WTC11 (cell line): Measurements from ENCODE around the gene TRIP10. TPM values are rescaled to one million over a fixed set of nuclear protein-coding genes. Genes with fewer than 3 reads are reported as not detected.

ENCODE experiments used
- ATAC-seq: fragments of 200-7000 bp; cut with Tn5 transposase; 2 replicates; pipeline ENCODE4 v1.10.0; 2021; ENCODE audit warnings: mild to moderate bottlenecking, moderate library complexity
- CTCF ChIA-PET: fragments of 300-600 bp; sonication (Branson Sonifier 250); formaldehyde crosslinking; loops from one replicate; lab custom pipeline; 2021; ENCODE audit warnings: antibody characterized with exemption; lab: Charles Lee
- POLR2A ChIA-PET: fragments of 350-600 bp; sonication (Branson Sonifier 250); formaldehyde crosslinking; loops from one replicate; lab custom pipeline; 2021; ENCODE audit warnings: antibody characterized with exemption; lab: Charles Lee
- DNase-seq: peaks from one replicate; pipeline ENCODE4 v3.0.0; 2021; ENCODE audit warnings: low spot score
- H3K27ac Mint-ChIP-seq: 2 replicates; pipeline ENCODE4 v1.8.0; 2021; ENCODE audit warnings: mixed read lengths
- H3K27me3 Mint-ChIP-seq: 2 replicates; pipeline ENCODE4 v1.8.0; 2021; ENCODE audit warnings: low read depth, mild to moderate bottlenecking, moderate library complexity, mixed read lengths
- H3K36me3 Mint-ChIP-seq: 2 replicates; pipeline ENCODE4 v1.8.0; 2021; ENCODE audit warnings: mixed read lengths
- H3K4me1 Mint-ChIP-seq: 2 replicates; pipeline ENCODE4 v1.8.0; 2022; ENCODE audit warnings: mixed read lengths
- H3K4me3 Mint-ChIP-seq: 2 replicates; pipeline ENCODE4 v1.8.0; 2021; ENCODE audit warnings: mild to moderate bottlenecking, moderate library complexity, mixed read lengths
- H3K9me3 Mint-ChIP-seq: 2 replicates; pipeline ENCODE4 v1.8.0; 2021; ENCODE audit warnings: mixed read lengths
- ATF1 ChIP-seq: sonication (generic); formaldehyde crosslinking; IDR thresholded peaks from 2 replicates; pipeline ENCODE4 v1.8.1; 2023; ENCODE audit warnings: mild to moderate bottlenecking, moderate library complexity, missing genetic modification reagents
- CREB1 ChIP-seq: sonication (generic); formaldehyde crosslinking; IDR thresholded peaks from 2 replicates; pipeline ENCODE4 v1.8.0; 2023; ENCODE audit warnings: mild to moderate bottlenecking, missing genetic modification reagents
- EMX1 ChIP-seq: fragments of 250-450 bp; sonication (Bioruptor Pico); IDR thresholded peaks from 2 replicates; pipeline ENCODE4 v1.8.0; 2021; ENCODE audit warnings: mild to moderate bottlenecking
- FOXP1 ChIP-seq: sonication (generic); formaldehyde crosslinking; IDR thresholded peaks from 2 replicates; pipeline ENCODE4 v1.8.0; 2022; ENCODE audit warnings: missing genetic modification reagents, mild to moderate bottlenecking, moderate library complexity, borderline replicate concordance
- GTF2I ChIP-seq: fragments of 250-450 bp; sonication (Bioruptor Pico); conservative IDR thresholded peaks from 2 replicates; pipeline ENCODE4 v1.4.0; 2021; ENCODE audit warnings: mild to moderate bottlenecking
- JAZF1 ChIP-seq: fragments of 250-450 bp; sonication (Bioruptor Pico); IDR thresholded peaks from 2 replicates; pipeline ENCODE4 v1.9.0; 2021; ENCODE audit warnings: moderate library complexity, mild to moderate bottlenecking, inconsistent platforms
- MXD4 ChIP-seq: fragments of 250-450 bp; sonication (Bioruptor Pico); IDR thresholded peaks from 2 replicates; pipeline ENCODE4 v1.8.0; 2021; ENCODE audit warnings: mild to moderate bottlenecking, moderate library complexity, borderline replicate concordance
- NR1H2 ChIP-seq: sonication (generic); formaldehyde crosslinking; IDR thresholded peaks from 2 replicates; pipeline ENCODE4 v1.9.0; 2021; ENCODE audit warnings: mild to moderate bottlenecking, moderate library complexity, missing genetic modification reagents
- NR2C2 ChIP-seq: sonication (generic); formaldehyde crosslinking; IDR thresholded peaks from 2 replicates; pipeline ENCODE4 v1.8.0; 2022; ENCODE audit warnings: mild to moderate bottlenecking, missing genetic modification reagents
- NR3C1 ChIP-seq: sonication (generic); formaldehyde crosslinking; conservative IDR thresholded peaks from 2 replicates; pipeline ENCODE4 v1.8.1; 2023; ENCODE audit warnings: low read depth, mild to moderate bottlenecking, missing genetic modification reagents
- RORB ChIP-seq: fragments of 250-450 bp; sonication (Bioruptor Pico); IDR thresholded peaks from 2 replicates; pipeline ENCODE4 v1.9.0; 2021; ENCODE audit warnings: mild to moderate bottlenecking
- ZNF219 ChIP-seq: sonication (generic); formaldehyde crosslinking; IDR thresholded peaks from 2 replicates; pipeline ENCODE4 v1.8.0; 2023; ENCODE audit warnings: missing genetic modification reagents, mild to moderate bottlenecking, borderline replicate concordance
- ZNF263 ChIP-seq: sonication (generic); formaldehyde crosslinking; IDR thresholded peaks from 2 replicates; pipeline ENCODE4 v1.8.1; 2022; ENCODE audit warnings: low read depth, mild to moderate bottlenecking, moderate library complexity, missing genetic modification reagents
- ZNF396 ChIP-seq: fragments of 250-450 bp; sonication (Bioruptor Pico); IDR thresholded peaks from 2 replicates; pipeline ENCODE4 v1.8.0; 2021; ENCODE audit warnings: mild to moderate bottlenecking, moderate library complexity, borderline replicate concordance
- ZNF423 ChIP-seq: fragments of 250-450 bp; sonication (Bioruptor Pico); IDR thresholded peaks from 2 replicates; pipeline ENCODE4 v2.1.2; 2022; ENCODE audit warnings: mild to moderate bottlenecking, moderate library complexity
- total RNA-seq: library from RNA; stranded (reverse); gene quantifications from 3 replicates; pipeline ENCODE4 v1.2.3, GENCODE V29; 2021
- TF ChIP-seq, protein P1 (sequence below): fragments of 250-450 bp; sonication (Bioruptor Pico); IDR thresholded peaks from 2 replicates; pipeline ENCODE4 v1.9.0; 2021; ENCODE audit warnings: mild to moderate bottlenecking, borderline replicate concordance
- TF ChIP-seq, protein P2 (sequence below): sonication (generic); formaldehyde crosslinking; conservative IDR thresholded peaks from 2 replicates; pipeline ENCODE4 v1.8.1; 2022; ENCODE audit warnings: mild to moderate bottlenecking, missing genetic modification reagents
- TF ChIP-seq, protein P3 (sequence below): sonication (generic); formaldehyde crosslinking; IDR thresholded peaks from 2 replicates; pipeline ENCODE4 v1.8.0; 2023; ENCODE audit warnings: missing genetic modification reagents
- TF ChIP-seq, protein P4 (sequence below): sonication (generic); formaldehyde crosslinking; IDR thresholded peaks from 2 replicates; pipeline ENCODE4 v1.8.1; 2023; ENCODE audit warnings: mild to moderate bottlenecking, missing genetic modification reagents, borderline replicate concordance
- TF ChIP-seq, protein P5 (sequence below): sonication (generic); formaldehyde crosslinking; IDR thresholded peaks from 2 replicates; pipeline ENCODE4 v1.8.1; 2022; ENCODE audit warnings: low read depth, missing genetic modification reagents, borderline replicate concordance

The TRIP10 gene
- total RNA-seq, 1 experiment from 2014 or later = 76.6 TPM

DNA sequence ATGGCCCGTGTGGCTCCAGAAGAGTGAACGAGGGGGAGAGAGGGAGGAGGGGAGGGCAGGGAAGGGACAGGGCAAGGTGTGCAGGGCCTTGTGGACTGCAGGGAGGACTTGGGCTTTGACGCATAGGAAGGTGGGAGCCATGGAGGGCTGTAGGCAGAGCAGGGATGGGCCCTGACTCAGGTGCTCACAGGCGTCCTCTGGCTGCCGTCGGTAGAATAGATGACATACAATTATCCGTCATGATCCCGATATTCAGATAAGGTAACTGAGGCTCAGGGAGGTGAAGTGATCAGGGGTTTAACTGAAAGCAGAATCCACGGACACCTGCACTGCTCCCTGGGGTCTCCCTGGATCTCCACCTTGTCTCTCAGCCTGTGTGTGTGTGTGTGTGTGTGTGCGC, 22.4 kb upstream of the TRIP10 start:
- TF ChIP-seq JAZF1 (CRISPR knock-in tag) (no peak), GTF2I (CRISPR knock-in tag) (0 out of 2 replicates have a peak, but pooled peaks have one; percentile 36)
- TF ChIP-seq, protein P1, sequence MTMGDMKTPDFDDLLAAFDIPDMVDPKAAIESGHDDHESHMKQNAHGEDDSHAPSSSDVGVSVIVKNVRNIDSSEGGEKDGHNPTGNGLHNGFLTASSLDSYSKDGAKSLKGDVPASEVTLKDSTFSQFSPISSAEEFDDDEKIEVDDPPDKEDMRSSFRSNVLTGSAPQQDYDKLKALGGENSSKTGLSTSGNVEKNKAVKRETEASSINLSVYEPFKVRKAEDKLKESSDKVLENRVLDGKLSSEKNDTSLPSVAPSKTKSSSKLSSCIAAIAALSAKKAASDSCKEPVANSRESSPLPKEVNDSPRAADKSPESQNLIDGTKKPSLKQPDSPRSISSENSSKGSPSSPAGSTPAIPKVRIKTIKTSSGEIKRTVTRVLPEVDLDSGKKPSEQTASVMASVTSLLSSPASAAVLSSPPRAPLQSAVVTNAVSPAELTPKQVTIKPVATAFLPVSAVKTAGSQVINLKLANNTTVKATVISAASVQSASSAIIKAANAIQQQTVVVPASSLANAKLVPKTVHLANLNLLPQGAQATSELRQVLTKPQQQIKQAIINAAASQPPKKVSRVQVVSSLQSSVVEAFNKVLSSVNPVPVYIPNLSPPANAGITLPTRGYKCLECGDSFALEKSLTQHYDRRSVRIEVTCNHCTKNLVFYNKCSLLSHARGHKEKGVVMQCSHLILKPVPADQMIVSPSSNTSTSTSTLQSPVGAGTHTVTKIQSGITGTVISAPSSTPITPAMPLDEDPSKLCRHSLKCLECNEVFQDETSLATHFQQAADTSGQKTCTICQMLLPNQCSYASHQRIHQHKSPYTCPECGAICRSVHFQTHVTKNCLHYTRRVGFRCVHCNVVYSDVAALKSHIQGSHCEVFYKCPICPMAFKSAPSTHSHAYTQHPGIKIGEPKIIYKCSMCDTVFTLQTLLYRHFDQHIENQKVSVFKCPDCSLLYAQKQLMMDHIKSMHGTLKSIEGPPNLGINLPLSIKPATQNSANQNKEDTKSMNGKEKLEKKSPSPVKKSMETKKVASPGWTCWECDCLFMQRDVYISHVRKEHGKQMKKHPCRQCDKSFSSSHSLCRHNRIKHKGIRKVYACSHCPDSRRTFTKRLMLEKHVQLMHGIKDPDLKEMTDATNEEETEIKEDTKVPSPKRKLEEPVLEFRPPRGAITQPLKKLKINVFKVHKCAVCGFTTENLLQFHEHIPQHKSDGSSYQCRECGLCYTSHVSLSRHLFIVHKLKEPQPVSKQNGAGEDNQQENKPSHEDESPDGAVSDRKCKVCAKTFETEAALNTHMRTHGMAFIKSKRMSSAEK = no peak
- peaks cover 8% of the 10 kb centered on the region for H3K9me3 Mint-ChIP-seq
- ATAC-seq (no peak), DNase-seq (no peak)
- no peak overlapping the region for H3K4me3 Mint-ChIP-seq
- CTCF ChIA-PET = no interaction called here
- POLR2A ChIA-PET = no interaction called here
- peaks cover 11% of the 10 kb centered on the region for H3K27me3 Mint-ChIP-seq
- no peak overlapping the region for H3K27ac Mint-ChIP-seq
- no peaks in the 10 kb centered on the region for H3K36me3 Mint-ChIP-seq
- H3K4me1 Mint-ChIP-seq = peaks cover 10% of the 10 kb centered on the region

DNA sequence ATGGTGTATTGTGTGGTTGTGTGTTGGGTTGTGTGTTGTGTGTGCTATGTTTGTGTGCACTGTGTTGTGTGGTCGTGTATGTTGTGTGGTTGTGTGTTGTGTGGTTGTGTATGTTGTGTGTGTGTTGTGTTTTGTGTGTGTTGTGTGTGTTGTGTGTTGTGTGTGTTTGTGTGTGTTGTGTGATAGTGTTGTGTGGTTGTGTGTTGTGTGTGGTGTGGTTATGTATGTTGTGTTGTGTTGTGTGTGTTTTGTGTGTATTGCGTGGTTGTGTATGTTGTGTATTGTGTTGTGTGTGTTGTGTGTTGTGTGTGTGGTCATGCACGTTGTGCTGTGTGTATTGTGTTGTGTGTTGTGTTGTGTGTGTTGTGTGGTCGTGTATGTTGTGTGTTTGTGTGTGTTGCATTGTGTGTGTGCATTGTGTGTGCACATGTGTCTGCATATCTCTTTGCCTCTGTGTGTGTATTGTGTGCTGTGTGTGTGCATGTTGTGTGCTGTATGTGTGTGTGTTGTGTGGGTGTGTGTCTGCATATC, 22.0 kb upstream of the TRIP10 start:
- Mint-ChIP-seq H3K4me1 (peaks cover 10% of the 10 kb centered on the region), H3K4me3 (no peak overlapping the region), H3K27ac (peak overlapping the region; percentile 66), H3K9me3 (peaks cover 8% of the 10 kb centered on the region), H3K27me3 (peaks cover 7% of the 10 kb centered on the region), H3K36me3 (no peaks in the 10 kb centered on the region)
- POLR2A ChIA-PET = no interaction called here
- DNase-seq = no peak
- CTCF ChIA-PET = interaction anchor here (1.5 kb wide), 1 partner anchor 16 kb away, joined by 3 read pairs; no protein-coding TSS in a partner anchor
- ATAC-seq = no peak
- TF ChIP-seq, protein P2, sequence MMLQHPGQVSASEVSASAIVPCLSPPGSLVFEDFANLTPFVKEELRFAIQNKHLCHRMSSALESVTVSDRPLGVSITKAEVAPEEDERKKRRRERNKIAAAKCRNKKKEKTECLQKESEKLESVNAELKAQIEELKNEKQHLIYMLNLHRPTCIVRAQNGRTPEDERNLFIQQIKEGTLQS (CRISPR knock-in tag) = no peak
- TF ChIP-seq, protein P3, sequence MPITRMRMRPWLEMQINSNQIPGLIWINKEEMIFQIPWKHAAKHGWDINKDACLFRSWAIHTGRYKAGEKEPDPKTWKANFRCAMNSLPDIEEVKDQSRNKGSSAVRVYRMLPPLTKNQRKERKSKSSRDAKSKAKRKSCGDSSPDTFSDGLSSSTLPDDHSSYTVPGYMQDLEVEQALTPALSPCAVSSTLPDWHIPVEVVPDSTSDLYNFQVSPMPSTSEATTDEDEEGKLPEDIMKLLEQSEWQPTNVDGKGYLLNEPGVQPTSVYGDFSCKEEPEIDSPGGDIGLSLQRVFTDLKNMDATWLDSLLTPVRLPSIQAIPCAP = no peak
- TF ChIP-seq CREB1 (CRISPR knock-in tag) (no peak), RORB (CRISPR knock-in tag) (no peak), ATF1 (CRISPR knock-in tag) (no peak), NR1H2 (CRISPR knock-in tag) (no peak), ZNF219 (CRISPR knock-in tag) (no peak), FOXP1 (no peak), NR2C2 (no peak), MXD4 (CRISPR knock-in tag) (no peak), EMX1 (CRISPR knock-in tag) (no peak), NR3C1 (CRISPR knock-in tag) (no peak), ZNF423 (no peak), ZNF263 (CRISPR knock-in tag) (no peak), ZNF396 (no peak)
- TF ChIP-seq, protein P4, sequence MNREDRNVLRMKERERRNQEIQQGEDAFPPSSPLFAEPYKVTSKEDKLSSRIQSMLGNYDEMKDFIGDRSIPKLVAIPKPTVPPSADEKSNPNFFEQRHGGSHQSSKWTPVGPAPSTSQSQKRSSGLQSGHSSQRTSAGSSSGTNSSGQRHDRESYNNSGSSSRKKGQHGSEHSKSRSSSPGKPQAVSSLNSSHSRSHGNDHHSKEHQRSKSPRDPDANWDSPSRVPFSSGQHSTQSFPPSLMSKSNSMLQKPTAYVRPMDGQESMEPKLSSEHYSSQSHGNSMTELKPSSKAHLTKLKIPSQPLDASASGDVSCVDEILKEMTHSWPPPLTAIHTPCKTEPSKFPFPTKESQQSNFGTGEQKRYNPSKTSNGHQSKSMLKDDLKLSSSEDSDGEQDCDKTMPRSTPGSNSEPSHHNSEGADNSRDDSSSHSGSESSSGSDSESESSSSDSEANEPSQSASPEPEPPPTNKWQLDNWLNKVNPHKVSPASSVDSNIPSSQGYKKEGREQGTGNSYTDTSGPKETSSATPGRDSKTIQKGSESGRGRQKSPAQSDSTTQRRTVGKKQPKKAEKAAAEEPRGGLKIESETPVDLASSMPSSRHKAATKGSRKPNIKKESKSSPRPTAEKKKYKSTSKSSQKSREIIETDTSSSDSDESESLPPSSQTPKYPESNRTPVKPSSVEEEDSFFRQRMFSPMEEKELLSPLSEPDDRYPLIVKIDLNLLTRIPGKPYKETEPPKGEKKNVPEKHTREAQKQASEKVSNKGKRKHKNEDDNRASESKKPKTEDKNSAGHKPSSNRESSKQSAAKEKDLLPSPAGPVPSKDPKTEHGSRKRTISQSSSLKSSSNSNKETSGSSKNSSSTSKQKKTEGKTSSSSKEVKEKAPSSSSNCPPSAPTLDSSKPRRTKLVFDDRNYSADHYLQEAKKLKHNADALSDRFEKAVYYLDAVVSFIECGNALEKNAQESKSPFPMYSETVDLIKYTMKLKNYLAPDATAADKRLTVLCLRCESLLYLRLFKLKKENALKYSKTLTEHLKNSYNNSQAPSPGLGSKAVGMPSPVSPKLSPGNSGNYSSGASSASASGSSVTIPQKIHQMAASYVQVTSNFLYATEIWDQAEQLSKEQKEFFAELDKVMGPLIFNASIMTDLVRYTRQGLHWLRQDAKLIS = no peak
- TF ChIP-seq, protein P5, sequence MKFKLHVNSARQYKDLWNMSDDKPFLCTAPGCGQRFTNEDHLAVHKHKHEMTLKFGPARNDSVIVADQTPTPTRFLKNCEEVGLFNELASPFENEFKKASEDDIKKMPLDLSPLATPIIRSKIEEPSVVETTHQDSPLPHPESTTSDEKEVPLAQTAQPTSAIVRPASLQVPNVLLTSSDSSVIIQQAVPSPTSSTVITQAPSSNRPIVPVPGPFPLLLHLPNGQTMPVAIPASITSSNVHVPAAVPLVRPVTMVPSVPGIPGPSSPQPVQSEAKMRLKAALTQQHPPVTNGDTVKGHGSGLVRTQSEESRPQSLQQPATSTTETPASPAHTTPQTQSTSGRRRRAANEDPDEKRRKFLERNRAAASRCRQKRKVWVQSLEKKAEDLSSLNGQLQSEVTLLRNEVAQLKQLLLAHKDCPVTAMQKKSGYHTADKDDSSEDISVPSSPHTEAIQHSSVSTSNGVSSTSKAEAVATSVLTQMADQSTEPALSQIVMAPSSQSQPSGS (CRISPR knock-in tag) = no peak
